ENCODE results near the gene POMGNT2. TPM values are rescaled to one million over a fixed set of nuclear protein-coding genes. Genes with fewer than 3 reads are reported as not detected.

Gene POMGNT2
- total RNA-seq, 2 donors from 2014 or later: 28.0 to 33.1 TPM

DNA sequence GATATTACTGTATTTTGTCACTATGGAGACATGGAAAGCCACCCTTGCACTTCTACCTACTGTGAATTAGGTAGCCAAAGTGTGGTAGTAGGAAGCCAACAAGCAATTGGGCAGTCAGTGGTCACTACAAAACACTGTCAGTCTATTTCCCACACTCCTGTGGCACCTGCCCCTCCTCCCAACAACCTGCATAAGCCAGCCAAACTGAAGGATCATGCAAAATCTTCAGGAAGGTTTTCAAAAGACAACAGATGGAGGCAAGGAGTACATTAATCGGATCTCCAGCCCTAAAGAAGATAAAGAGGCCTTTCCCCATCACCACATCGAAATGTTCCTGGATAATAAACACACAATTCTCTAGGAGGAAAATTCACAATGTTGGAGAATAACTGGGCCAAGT, 11.9 kb downstream of the POMGNT2 start:
- H3K4me1 ChIP-seq: peaks cover 0 to 16% of the 10 kb centered on the region in 2 donors
- no peak for DNase-seq (ENCODE audit: low spot score)
- no peak overlapping the region for H3K4me3 ChIP-seq
- no peak overlapping the region for H3K27ac ChIP-seq
- no peaks in the 10 kb centered on the region for H3K36me3 ChIP-seq
- no peaks in the 10 kb centered on the region for H3K27me3 ChIP-seq
- no peaks in the 10 kb centered on the region for H3K9me3 ChIP-seq
- TF ChIP-seq, protein P1, sequence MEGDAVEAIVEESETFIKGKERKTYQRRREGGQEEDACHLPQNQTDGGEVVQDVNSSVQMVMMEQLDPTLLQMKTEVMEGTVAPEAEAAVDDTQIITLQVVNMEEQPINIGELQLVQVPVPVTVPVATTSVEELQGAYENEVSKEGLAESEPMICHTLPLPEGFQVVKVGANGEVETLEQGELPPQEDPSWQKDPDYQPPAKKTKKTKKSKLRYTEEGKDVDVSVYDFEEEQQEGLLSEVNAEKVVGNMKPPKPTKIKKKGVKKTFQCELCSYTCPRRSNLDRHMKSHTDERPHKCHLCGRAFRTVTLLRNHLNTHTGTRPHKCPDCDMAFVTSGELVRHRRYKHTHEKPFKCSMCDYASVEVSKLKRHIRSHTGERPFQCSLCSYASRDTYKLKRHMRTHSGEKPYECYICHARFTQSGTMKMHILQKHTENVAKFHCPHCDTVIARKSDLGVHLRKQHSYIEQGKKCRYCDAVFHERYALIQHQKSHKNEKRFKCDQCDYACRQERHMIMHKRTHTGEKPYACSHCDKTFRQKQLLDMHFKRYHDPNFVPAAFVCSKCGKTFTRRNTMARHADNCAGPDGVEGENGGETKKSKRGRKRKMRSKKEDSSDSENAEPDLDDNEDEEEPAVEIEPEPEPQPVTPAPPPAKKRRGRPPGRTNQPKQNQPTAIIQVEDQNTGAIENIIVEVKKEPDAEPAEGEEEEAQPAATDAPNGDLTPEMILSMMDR (IDR thresholded peaks at IDR 0.05): no peak

DNA sequence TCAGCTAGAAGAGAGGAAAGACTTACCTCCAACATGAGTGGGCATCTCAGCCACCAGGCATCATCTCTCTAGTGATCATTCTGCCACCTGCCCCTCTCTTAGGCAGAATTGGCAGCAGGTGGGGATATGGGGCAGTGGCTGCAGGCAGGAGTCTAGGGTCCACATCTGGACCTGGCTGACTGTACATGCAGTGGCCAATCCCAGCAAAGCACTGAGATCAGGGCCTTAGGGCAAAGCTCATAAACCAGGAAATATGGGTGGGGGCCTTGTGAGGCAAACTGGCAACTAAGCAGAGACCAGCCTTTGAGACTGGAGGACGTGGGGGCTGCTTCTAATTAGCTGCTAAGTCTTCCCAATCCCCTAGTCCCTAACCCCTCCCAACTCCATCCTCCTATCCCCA, 12.9 kb downstream of the POMGNT2 start:
- Histone ChIP-seq H3K27me3 (no peaks in the 10 kb centered on the region), H3K4me1 (peaks cover 0 to 16% of the 10 kb centered on the region in 2 donors), H3K27ac (no peak overlapping the region), H3K36me3 (no peaks in the 10 kb centered on the region), H3K4me3 (no peak overlapping the region), H3K9me3 (no peaks in the 10 kb centered on the region)
- DNase-seq (ENCODE audit: low spot score): no peak
- TF ChIP-seq, protein P1 (IDR thresholded peaks at IDR 0.05): no peak

DNA sequence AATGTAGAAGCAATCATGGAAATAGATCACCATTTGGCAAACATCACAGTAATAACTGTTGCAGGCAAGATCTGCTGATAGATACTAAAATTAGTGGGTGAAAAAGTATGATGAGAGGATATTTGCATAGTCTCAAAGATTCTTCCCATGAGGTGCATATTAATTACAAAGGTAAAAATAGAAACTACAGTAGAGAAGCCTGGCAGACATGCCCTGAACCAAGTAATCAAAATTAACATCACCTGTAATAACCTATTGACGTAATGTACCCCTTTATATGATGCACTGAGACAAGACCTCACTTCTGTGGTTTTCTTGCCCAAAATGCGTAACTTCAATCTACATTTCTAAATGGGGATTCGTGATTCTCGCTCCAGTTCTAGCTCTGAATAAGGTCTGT, 14.4 kb downstream of the POMGNT2 start:
- no peak for DNase-seq (ENCODE audit: low spot score)
- H3K4me3 ChIP-seq: no peak overlapping the region
- no peaks in the 10 kb centered on the region for H3K9me3 ChIP-seq
- H3K36me3 ChIP-seq: no peaks in the 10 kb centered on the region
- TF ChIP-seq, protein P1 (IDR thresholded peaks at IDR 0.05): no peak
- H3K27me3 ChIP-seq: no peaks in the 10 kb centered on the region
- no peak overlapping the region for H3K27ac ChIP-seq
- peaks cover 0 to 16% of the 10 kb centered on the region in 2 donors for H3K4me1 ChIP-seq

DNA sequence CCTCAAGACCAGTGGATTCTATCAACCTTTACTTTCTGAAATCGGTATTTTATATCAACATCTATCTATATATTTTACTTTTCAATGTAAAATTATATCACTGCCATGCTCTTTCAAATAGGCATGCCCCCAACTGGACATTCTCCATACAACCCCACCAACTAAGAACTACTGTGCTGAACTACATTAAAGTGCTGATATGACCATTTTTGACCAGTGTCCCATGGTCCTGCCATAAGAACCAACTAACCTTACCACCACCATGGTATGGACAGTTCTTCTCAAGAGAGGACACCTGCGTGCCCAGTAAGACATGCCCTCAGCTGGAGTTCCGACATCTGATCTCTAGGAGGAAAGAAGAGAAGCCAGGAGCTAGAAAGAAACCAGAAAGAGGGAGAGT, 15.6 kb downstream of the POMGNT2 start:
- Histone ChIP-seq H3K4me3 (no peak overlapping the region), H3K9me3 (no peaks in the 10 kb centered on the region), H3K4me1 (peaks cover 0 to 16% of the 10 kb centered on the region in 2 donors), H3K27ac (no peak overlapping the region), H3K27me3 (no peaks in the 10 kb centered on the region), H3K36me3 (no peaks in the 10 kb centered on the region)
- TF ChIP-seq, protein P1 (IDR thresholded peaks at IDR 0.05): no peak
- no peak for DNase-seq (ENCODE audit: low spot score)

DNA sequence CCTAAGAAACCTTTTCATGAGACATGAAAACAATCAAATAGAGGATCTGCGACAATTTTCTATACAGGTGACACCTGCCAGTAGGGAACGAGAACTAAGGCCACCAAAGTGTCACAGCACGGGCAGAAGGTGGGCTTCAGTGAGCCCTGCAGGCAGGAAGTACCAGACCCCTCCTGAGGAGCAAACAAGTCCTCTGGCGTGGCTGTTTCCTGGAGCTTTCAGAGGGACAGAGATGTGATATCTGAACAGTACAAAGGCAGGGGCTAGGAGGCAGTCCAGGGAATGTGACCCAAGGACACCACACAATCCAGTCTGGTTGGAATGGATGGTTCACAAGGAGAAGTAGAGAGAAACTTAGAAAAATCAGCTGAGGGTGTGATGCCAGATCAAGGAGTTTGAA, 16.8 kb downstream of the POMGNT2 start:
- Histone ChIP-seq H3K27ac (no peak overlapping the region), H3K36me3 (no peaks in the 10 kb centered on the region), H3K4me3 (no peak overlapping the region), H3K4me1 (peaks cover 0 to 6% of the 10 kb centered on the region in 2 donors), H3K9me3 (no peaks in the 10 kb centered on the region), H3K27me3 (no peaks in the 10 kb centered on the region)
- DNase-seq (ENCODE audit: low spot score): no peak
- TF ChIP-seq, protein P1 (IDR thresholded peaks at IDR 0.05): no peak

DNA sequence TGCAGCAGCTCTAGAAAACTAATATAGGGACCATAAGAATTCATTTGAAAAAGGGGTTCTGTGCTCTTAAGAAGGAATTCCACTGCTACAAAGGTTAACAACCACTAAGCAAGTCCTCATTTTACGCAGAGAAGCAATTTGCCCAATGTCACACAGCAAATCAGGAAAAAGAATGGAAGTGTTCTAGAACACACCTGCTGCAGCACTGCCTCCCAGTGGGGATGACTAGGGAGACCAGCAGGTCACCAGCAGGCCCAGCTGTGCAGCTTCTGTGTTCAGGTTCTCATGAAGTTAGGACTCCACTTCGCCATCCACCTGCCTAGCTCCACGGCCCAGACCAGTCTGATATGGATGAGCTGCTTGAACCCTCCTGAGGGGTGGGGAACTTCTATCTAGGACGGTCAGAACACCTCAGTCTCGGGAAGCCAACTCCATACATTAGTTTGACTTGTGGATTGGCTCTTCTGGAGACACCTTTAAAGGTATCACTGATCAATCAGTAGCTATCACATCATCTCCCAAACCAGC, 18.6 kb downstream of the POMGNT2 start:
- no peaks in the 10 kb centered on the region for H3K4me1 ChIP-seq
- H3K36me3 ChIP-seq: no peaks in the 10 kb centered on the region
- TF ChIP-seq, protein P1 (IDR thresholded peaks at IDR 0.05): no peak
- no peaks in the 10 kb centered on the region for H3K27me3 ChIP-seq
- no peak overlapping the region for H3K4me3 ChIP-seq
- no peak overlapping the region for H3K27ac ChIP-seq
- DNase-seq (ENCODE audit: low spot score): no peak
- no peaks in the 10 kb centered on the region for H3K9me3 ChIP-seq

All from right atrium auricular region (tissue), 2 donors.